Hematopoietic multipotent progenitor cell treated with erythropoietin and hydrocortisone succinate and interleukin-3 and kit ligand, for 17 days (in vitro differentiated cells): ENCODE data around the gene IFITM10.

ENCODE experiments used
- DNase-seq: peaks from one replicate; pipeline ENCODE4 v3.0.0-alpha.2; 2015; ENCODE audit warnings: low spot score

The IFITM10 gene

GRCh38 chr11:1737080-1737757 is 13.2 kb downstream of the IFITM10 start:
- no peak for DNase-seq

- DNase-seq, result no peak
Measured at GRCh38 chr11:1736447-1736992, 13.9 kb downstream of the IFITM10 start.

GRCh38 chr11:1735271-1735670 is 15.1 kb downstream of the IFITM10 start:
- DNase-seq, result no peak

GRCh38 chr11:1734641-1735081 is 15.7 kb downstream of the IFITM10 start:
- DNase-seq, result no peak

- no peak for DNase-seq
Measured at GRCh38 chr11:1733716-1734640, 16.4 kb downstream of the IFITM10 start.

- no peak for DNase-seq
Measured at GRCh38 chr11:1733009-1733715, 17.2 kb downstream of the IFITM10 start.

- no peak for DNase-seq
Measured at GRCh38 chr11:1732418-1733008, 17.9 kb downstream of the IFITM10 start.

- DNase-seq, result no peak
Measured at GRCh38 chr11:1731451-1732059, 18.8 kb downstream of the IFITM10 start.

- DNase-seq, result no peak
Measured at GRCh38 chr11:1730059-1730629, 20.3 kb downstream of the IFITM10 start.

GRCh38 chr11:1729692-1730011 is 20.7 kb downstream of the IFITM10 start:
- no peak for DNase-seq

- DNase-seq, result no peak
Measured at GRCh38 chr11:1728931-1729691, 21.3 kb downstream of the IFITM10 start.

- no peak for DNase-seq
Measured at GRCh38 chr11:1728301-1728700, 22.1 kb downstream of the IFITM10 start.

- DNase-seq, result no peak
Measured at GRCh38 chr11:1727861-1728260, 22.5 kb downstream of the IFITM10 start.

GRCh38 chr11:1727096-1727690 is 23.2 kb downstream of the IFITM10 start:
- DNase-seq, result no peak

GRCh38 chr11:1719781-1720180 is 30.6 kb downstream of the IFITM10 start:
- DNase-seq, result no peak

- DNase-seq, result no peak
Measured at GRCh38 chr11:1718326-1718725, 32.1 kb downstream of the IFITM10 start.

- no peak for DNase-seq
Measured at GRCh38 chr11:1717745-1718144, 32.6 kb downstream of the IFITM10 start.

- no peak for DNase-seq
Measured at GRCh38 chr11:1714908-1715885, 35.2 kb downstream of the IFITM10 start.

- no peak for DNase-seq
Measured at GRCh38 chr11:1708716-1709115, 41.7 kb downstream of the IFITM10 start.
